NT2/D1 (cell line): ENCODE data around the gene ARHGAP8.

Experiments
- YY1 ChIP-seq: IDR thresholded peaks from 2 replicates; pipeline ENCODE4 v1.6.1; 2011; ENCODE audit not compliant: insufficient read length, insufficient read depth
- ZNF274 ChIP-seq: IDR thresholded peaks from 2 replicates; pipeline ENCODE4 v1.6.1; 2011; ENCODE audit warnings: mild to moderate bottlenecking, low read depth, low read length

DNA sequence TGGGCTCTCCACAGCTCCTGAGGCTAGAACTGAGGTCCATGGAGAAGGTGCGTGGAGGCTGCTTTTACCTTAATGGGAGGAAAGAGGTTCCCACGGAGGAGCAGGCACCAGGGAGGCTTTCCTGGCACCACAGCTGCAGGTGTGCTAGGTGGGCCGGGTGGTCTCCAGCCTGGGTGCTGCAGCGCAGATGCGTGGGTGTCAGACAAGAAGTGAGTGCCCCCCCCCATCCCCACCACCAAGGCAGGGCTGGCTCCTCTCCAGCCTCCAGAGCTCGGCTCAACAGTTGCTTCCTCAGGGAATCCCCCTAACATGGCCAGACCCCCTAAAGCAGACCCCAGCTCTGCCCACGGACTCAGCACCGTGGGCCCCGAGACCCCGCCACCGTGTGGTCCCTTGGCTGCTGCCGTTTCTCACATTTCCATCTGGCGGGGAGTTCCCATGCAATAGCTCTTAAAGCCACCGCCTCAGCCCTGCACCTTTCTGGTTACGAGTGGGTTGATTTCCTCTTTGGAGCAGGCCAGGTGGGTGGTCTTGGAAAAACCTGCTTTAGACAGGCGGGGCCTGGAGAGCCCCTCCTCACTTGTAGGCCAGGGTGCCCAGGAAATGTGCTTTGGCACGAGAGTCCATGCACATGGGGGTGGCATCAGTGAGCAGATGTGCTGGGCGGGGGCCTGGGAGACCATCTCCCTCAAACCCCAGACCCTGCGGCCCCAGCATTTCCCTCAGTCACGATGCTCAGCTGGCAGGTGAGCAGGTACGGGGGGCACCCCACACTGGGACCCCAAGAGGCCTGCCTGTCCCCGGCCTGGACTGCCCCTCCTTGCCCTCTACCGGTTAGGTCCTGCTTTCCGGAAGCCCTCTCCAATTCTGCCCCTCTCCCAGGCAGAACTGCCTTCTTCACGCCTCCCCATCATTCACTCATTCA lies 93.7 kb downstream of the ARHGAP8 start:
- TF ChIP-seq YY1 (no peak), ZNF274 (no peak)
